ENCODE measurements around the gene RIN1. TPM values are rescaled to one million over a fixed set of nuclear protein-coding genes. Genes with fewer than 3 reads are reported as not detected.

RIN1 gene
- total and polyA plus RNA-seq, 2 experiments from 2014 or later, result 1.9 to 9.4 TPM

- Histone ChIP-seq H3K9me3 (ENCODE audit: low read depth) (no peaks in the 10 kb centered on the region), H3K27ac (no peak overlapping the region), H3K4me3 (no peak overlapping the region), H3K36me3 (no peaks in the 10 kb centered on the region), H3K4me1 (ENCODE audit: low read depth) (peaks cover 20% of the 10 kb centered on the region), H3K27me3 (no peaks in the 10 kb centered on the region)
- peak; percentile 81 to 86 for DNase-seq (ENCODE audit: low read depth in 1 of 2, low spot score in 1 of 2)
- TF ChIP-seq, protein P1, sequence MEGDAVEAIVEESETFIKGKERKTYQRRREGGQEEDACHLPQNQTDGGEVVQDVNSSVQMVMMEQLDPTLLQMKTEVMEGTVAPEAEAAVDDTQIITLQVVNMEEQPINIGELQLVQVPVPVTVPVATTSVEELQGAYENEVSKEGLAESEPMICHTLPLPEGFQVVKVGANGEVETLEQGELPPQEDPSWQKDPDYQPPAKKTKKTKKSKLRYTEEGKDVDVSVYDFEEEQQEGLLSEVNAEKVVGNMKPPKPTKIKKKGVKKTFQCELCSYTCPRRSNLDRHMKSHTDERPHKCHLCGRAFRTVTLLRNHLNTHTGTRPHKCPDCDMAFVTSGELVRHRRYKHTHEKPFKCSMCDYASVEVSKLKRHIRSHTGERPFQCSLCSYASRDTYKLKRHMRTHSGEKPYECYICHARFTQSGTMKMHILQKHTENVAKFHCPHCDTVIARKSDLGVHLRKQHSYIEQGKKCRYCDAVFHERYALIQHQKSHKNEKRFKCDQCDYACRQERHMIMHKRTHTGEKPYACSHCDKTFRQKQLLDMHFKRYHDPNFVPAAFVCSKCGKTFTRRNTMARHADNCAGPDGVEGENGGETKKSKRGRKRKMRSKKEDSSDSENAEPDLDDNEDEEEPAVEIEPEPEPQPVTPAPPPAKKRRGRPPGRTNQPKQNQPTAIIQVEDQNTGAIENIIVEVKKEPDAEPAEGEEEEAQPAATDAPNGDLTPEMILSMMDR (IDR thresholded peaks at IDR 0.05; ENCODE audit: low read depth, low read length), result peak; percentile 91
Measured at GRCh38 chr11:66328302-66329144, 7.7 kb downstream of the RIN1 start.

- TF ChIP-seq, protein P1 (IDR thresholded peaks at IDR 0.05; ENCODE audit: low read depth, low read length), result no peak
- Histone ChIP-seq H3K4me1 (ENCODE audit: low read depth) (peaks cover 20% of the 10 kb centered on the region), H3K27me3 (no peaks in the 10 kb centered on the region), H3K36me3 (no peaks in the 10 kb centered on the region), H3K27ac (no peak overlapping the region), H3K9me3 (ENCODE audit: low read depth) (no peaks in the 10 kb centered on the region), H3K4me3 (no peak overlapping the region)
- no peak for DNase-seq (ENCODE audit: low read depth in 1 of 2, low spot score in 1 of 2)
Measured at GRCh38 chr11:66328031-66328301, 8.3 kb downstream of the RIN1 start.

GRCh38 chr11:66327171-66328030 is 8.8 kb downstream of the RIN1 start:
- Histone ChIP-seq H3K36me3 (no peaks in the 10 kb centered on the region), H3K9me3 (ENCODE audit: low read depth) (no peaks in the 10 kb centered on the region), H3K4me1 (ENCODE audit: low read depth) (peaks cover 20% of the 10 kb centered on the region), H3K4me3 (no peak overlapping the region), H3K27ac (no peak overlapping the region), H3K27me3 (no peaks in the 10 kb centered on the region)
- peak in 1 of 2 donors; percentile 47 for DNase-seq (ENCODE audit: low read depth in 1 of 2, low spot score in 1 of 2)
- TF ChIP-seq, protein P1 (IDR thresholded peaks at IDR 0.05; ENCODE audit: low read depth, low read length), result no peak

DNA sequence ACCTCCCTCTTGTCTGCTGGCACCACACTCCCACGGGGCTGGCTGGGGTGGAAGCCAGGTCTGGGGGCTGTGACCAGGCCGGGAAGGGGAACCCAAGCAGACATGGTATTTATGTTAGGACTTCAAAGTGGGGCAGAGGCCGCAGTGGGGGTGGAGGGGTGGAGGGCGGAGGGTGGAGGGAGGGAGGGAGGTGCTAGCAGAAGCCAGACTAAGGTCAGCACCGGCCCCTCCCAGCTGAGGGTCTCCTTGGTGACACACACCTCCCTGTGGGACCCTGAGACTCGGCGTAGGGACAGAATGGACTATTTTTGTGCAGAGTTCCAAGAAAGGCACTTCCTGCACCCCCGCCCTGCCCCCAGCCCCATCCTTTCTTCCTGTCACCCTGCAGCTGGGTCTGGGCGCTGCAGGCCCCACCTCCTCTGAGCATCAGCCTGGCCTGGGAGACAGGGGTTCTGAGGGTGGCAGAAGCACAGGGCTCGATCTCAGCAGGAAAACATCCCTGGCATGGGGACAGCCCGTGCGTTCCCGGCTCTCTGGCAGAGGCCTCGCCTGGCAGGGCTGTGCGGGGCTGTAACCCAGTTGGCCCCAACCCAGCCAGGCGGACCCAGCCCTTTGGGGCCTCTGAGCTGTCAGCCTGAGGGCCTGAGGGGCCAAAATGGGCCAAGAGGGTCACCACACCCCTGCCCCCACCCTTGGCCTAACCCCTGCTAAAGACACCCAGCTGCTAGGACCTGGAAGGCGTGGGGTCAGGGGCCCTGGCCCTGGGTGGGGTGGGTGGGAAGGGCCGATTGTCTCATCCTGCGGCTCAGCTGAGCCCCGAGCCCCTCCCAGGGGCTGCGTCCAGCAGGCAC is 9.7 kb downstream of the RIN1 start:
- DNase-seq (ENCODE audit: low read depth in 1 of 2, low spot score in 1 of 2), result peak in 1 of 2 donors; percentile 52
- Histone ChIP-seq H3K36me3 (no peaks in the 10 kb centered on the region), H3K27ac (no peak overlapping the region), H3K4me3 (no peak overlapping the region), H3K9me3 (ENCODE audit: low read depth) (no peaks in the 10 kb centered on the region), H3K4me1 (ENCODE audit: low read depth) (peaks cover 14% of the 10 kb centered on the region), H3K27me3 (no peaks in the 10 kb centered on the region)
- TF ChIP-seq, protein P1 (IDR thresholded peaks at IDR 0.05; ENCODE audit: low read depth, low read length), result no peak

- TF ChIP-seq, protein P1 (IDR thresholded peaks at IDR 0.05; ENCODE audit: low read depth, low read length), result no peak
- Histone ChIP-seq H3K4me3 (no peak overlapping the region), H3K27me3 (no peaks in the 10 kb centered on the region), H3K27ac (no peak overlapping the region), H3K4me1 (ENCODE audit: low read depth) (peaks cover 14% of the 10 kb centered on the region), H3K36me3 (no peaks in the 10 kb centered on the region), H3K9me3 (ENCODE audit: low read depth) (no peaks in the 10 kb centered on the region)
- no peak for DNase-seq (ENCODE audit: low read depth in 1 of 2, low spot score in 1 of 2)
Measured at GRCh38 chr11:66325263-66325671, 11.0 kb downstream of the RIN1 start.
